Embryonic facial prominence (tissue), 1 donor: Measurements from ENCODE around the gene TEX2.

ENCODE experiments used
- DNase-seq: peaks from one replicate; pipeline ENCODE4 v3.0.0-alpha.2; 2016; ENCODE audit errors: extremely low spot score

Gene TEX2, protein sequence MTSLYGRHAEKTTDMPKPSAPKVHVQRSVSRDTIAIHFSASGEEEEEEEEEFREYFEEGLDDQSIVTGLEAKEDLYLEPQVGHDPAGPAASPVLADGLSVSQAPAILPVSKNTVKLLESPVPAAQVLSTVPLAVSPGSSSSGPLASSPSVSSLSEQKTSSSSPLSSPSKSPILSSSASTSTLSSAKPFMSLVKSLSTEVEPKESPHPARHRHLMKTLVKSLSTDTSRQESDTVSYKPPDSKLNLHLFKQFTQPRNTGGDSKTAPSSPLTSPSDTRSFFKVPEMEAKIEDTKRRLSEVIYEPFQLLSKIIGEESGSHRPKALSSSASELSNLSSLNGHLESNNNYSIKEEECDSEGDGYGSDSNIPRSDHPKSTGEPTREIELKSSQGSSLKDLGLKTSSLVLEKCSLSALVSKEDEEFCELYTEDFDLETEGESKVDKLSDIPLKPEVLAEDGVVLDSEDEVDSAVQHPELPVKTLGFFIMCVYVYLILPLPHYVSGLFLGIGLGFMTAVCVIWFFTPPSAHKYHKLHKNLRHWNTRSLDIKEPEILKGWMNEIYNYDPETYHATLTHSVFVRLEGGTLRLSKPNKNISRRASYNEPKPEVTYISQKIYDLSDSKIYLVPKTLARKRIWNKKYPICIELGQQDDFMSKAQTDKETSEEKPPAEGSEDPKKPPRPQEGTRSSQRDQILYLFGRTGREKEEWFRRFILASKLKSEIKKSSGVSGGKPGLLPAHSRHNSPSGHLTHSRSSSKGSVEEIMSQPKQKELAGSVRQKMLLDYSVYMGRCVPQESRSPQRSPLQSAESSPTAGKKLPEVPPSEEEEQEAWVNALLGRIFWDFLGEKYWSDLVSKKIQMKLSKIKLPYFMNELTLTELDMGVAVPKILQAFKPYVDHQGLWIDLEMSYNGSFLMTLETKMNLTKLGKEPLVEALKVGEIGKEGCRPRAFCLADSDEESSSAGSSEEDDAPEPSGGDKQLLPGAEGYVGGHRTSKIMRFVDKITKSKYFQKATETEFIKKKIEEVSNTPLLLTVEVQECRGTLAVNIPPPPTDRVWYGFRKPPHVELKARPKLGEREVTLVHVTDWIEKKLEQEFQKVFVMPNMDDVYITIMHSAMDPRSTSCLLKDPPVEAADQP

GRCh38 chr17:64263000-64263766 is at the start of gene TEX2:
TSS of gene TEX2 (minus strand) at chr17:64263260. CDS start at chr17:64214217, 49,043 bp downstream.
- peak; percentile 81 for DNase-seq

DNA sequence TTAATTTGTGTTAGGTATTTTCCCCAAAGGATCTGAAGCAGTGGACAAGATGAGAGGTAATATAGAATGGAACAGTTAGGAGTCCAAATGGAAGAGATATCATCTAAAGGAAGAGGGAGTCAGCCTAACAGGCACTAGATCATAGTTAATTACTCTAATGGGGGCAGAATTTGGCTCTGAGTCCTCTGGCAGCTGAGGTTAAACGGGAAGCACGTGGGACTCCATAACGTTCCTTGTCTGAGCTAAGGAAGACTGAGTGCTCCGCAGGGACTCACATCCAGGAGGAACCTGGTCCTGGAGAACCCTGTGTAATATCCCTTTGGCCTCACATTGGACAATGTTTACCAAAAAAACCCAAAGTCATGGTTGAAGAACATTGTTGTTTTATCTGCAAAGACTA is 46.6 kb upstream of the TEX2 start:
- DNase-seq, result no peak

- DNase-seq, result no peak
These were observed 46.0 kb upstream of the TEX2 start for GRCh38 chr17:64309021-64309420.

DNA sequence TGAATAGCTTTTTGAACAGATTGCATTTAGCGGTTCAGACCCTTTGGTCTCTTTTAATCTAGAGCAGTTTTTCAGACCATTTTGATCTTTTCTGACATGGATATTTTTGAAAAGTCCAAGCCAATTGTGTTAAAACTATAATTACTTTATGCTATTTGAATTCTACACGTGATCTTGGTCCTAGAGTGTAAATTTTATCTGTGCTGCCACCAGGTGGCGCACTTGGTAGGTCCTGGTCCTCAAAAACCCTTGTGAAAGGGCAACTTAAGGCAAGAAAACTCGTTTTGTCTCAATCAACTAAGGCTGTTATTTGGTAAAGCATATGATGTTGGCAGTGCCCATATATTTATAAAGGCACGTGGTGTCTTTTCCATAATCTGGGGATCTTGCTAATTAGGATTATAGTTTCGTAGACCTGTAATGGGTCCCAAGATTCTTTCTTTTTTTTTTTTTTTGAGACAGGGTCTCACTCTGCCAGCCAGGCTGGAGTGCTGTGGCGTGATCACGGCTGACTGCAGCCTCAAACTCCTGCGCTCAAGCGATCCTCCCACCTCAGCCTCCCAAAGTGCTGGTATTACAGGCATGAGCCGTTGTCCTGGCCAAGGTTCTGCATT is 43.9 kb upstream of the TEX2 start:
- DNase-seq, result no peak

GRCh38 chr17:64304551-64304950 is 41.5 kb upstream of the TEX2 start:
- DNase-seq, result no peak

DNA sequence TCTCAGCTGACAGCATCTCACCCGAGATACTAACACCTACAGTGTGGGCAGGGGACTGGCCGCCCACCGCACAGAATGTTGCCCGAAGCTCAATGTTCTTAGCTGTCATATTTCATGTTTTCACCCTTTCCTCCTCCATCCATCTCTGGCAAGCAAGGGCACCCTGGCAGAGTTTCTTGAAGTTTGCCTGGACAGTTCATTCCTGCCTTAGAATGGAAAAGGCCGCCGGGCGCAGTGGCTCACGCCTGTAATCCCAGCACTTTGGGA is 37.6 kb upstream of the TEX2 start:
- DNase-seq, result no peak

DNA sequence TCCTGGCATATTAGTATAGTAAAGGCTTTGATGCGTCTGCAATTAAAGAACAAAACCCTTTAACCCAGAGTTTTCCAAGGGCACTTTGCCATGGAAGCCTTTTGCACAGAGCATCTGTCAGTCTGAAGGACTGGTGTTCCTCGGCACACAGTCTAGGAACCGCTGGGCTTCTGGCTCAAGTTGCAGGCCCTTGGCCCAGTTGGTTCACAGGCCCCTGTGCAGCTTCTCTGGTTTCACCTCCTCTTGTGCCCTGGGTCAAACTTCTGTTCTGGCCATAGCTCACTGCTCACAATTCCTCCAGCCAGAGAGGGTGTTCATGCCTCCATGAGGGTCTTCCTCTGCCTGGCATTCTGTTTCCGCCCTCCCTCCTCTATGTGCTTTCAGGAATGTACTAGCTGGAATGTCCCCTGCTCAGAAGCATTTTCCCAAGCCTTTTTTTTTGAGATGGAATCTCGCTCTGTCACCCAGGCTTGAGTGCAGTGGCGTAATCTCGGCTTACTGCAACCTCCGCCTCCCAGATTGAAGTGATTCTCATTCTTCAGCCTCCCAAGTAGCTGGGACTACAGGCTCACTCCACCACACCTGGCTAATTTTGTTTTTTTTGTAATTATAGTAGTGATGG is 34.5 kb upstream of the TEX2 start:
- DNase-seq, result no peak

GRCh38 chr17:64296246-64296645 is 33.2 kb upstream of the TEX2 start:
- DNase-seq, result no peak

- no peak for DNase-seq
These were observed 32.1 kb upstream of the TEX2 start for GRCh38 chr17:64295146-64295545.

DNA sequence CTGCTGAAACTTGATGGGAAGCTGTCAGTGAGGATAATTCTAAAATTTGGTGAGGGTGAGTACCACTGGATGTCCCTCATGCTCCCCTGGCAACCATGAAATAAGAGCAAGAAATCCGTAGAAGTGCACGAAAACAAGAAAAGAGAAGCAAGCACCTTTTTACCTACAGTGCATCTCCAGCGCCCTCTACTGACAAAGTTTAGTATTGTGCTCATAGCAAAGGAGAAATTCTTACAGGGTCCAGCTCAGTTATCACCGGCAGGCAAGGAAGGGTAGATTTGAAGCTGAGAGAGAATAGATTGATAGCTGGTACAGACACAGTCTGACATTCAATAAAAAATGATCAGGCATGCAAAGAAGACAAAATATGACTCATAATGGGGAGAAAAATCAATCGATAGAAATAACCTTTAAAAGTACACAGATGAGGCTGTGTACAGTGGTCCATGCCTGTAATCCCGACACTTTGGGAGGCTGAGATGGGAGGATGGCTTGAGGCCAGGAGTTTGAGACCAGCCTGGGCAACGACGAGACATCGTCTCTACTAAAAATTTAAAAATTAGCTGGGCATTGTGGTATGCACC is 28.3 kb upstream of the TEX2 start:
- no peak for DNase-seq

- DNase-seq, result no peak
These were observed 26.7 kb upstream of the TEX2 start for GRCh38 chr17:64289741-64290141.

GRCh38 chr17:64282753-64283080 is 19.7 kb upstream of the TEX2 start:
- DNase-seq, result no peak

GRCh38 chr17:64281962-64282752 is 19.1 kb upstream of the TEX2 start:
- DNase-seq, result no peak

DNA sequence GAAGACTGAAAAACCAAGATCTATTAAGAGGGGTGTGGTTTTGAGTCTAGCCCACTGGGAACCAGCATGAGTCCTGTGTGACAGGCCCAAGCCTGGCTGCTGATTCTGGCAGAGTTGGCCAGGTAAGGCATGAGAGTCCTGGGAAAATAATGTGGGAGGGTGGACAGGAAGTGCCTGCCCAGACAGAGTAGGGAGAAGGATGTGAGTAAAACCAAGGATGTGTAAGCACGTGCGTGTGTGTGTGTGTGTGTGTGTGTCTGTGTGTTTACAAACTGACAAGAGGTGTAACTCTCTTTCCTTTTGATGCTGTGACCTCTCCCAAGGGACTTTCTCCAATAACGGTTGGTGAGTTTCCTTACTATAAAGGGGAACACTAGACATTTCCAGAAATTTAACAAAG is 15.6 kb upstream of the TEX2 start:
- DNase-seq, result no peak

DNA sequence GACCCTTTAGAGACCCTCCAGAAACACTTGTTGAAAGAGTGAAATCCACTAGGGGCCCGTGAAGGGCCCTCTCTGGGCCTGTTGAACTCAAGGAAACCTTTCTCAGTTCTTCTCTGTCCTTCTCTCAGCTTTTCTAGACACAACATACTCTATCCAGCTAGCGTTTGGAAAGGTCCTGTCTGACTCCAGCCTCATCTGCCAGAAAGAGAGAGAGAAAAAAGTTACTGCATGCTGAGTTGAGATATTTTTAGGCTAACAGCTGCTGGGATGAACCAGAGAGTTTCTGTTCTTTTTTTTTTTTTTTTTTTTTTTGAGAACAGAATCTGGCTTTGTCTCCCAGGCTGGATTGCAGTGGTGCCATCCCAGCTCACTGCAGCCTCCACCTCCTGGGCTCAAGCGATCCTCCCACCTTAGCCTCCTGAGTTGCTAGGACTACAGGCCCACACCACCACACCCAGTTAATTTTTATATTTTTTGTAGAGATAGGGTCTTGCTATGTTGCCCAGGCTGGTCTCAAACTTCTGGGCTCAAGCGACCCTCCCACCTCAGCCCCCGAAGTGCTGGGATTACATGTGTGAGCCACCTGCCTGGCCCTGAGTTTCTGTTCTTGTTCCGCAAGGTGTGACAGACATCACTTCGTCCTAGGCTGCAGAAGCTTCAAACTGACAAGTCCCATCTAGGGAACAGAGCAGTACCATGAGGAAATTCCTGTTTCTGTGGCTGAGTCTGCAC is 14.9 kb upstream of the TEX2 start:
- DNase-seq, result no peak

DNA sequence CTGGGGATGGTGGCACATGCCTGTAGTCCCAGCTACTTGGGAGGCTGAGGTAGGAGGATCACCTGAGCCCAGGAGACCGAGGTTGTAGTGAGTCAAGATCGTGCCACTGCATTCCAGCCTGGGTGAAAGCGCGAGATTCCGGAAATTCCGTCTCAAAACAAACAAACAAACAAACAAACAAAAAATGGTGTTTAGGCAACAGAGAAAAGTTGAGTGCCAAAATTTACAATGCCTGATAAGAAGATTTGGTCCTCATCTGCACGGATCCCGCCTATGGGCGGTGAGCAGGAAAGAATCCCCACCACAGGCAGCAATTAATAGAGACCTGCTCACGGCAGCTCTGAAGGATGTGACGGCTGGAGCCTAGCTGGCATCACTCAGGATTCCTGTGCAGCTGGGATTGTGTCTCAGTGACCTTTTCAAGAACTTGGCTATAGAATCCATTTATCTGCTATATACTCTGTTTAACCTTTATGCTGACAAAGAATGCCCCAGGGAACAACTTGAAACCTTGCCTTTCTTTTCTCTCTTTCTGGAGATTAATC is 14.0 kb upstream of the TEX2 start:
- no peak for DNase-seq

GRCh38 chr17:64275016-64275415 is 12.0 kb upstream of the TEX2 start:
- no peak for DNase-seq

DNA sequence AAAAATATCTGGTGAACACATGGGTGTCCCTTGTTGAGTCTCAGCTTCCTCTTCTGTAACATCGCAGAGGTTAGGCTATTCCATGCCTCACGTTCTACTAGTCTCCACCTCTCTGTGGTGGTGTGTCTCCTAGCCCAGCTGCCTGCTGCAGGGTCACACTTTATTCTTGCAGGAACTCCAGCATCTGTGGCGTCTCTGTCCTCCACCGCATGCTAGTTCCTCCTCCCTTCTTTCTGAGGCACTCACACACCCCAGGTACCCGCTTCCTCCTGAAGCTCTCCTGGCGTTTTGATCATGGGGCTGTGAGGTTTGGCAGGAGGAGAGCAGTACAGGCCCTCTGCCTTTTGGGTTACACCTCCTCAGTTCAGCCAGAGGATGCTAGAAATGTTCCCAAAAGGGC is 9.9 kb upstream of the TEX2 start:
- DNase-seq, result no peak

- DNase-seq, result no peak
These were observed 7.8 kb upstream of the TEX2 start for GRCh38 chr17:64270885-64271284.
